ENCODE measurements around the gene FANCC. TPM values are rescaled to one million over a fixed set of nuclear protein-coding genes. Genes with fewer than 3 reads are reported as not detected.

FANCC gene
- total RNA-seq, 1 donor from 2014 or later, result 18.7 TPM

- H3K27ac Mint-ChIP-seq, result no peak overlapping the region
- intact Hi-C loops (cut with micrococcal nuclease), result no loop called here
- peaks cover 8% of the 10 kb centered on the region for H3K4me1 Mint-ChIP-seq (ENCODE audit: low read depth)
- peaks cover 3% of the 10 kb centered on the region for H3K36me3 Mint-ChIP-seq (ENCODE audit: low read depth)
- no peaks in the 10 kb centered on the region for H3K27me3 Mint-ChIP-seq (ENCODE audit: insufficient read depth)
- DNase-seq (ENCODE audit: low spot score), result no peak
- no peak overlapping the region for H3K4me3 Mint-ChIP-seq
- no peaks in the 10 kb centered on the region for H3K9me3 Mint-ChIP-seq
These were observed 228.9 kb downstream of the FANCC start for GRCh38 chr9:95088421-95089161.

DNA sequence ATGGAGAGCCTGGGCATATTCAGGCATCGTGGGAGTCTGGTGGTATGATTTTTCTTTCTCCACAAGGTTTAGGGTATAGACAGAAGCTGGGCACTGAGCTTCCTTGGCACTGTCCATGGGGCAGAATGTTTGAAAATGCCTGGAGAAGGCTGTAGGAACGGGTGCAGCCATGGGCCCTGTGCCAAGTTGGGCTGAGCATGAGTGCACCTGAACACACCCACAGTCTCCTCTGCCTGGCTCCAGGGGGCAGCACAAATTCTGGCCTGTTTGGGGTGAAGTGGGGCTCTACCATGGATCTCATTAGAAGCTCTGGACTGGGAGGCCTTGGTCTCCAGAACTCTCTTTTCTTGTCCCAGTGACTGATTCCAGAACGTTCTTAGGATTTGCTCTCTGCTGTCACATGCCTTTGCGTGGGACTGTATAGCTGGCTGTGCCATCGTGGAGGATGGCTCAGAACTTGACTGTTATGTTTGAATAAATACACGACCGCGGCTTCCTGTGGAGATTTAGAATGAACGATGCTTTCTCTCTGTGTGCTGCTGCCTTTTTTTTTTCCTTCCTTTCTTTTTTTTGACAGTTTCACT lies 229.8 kb downstream of the FANCC start:
- H3K9me3 Mint-ChIP-seq, result no peaks in the 10 kb centered on the region
- H3K4me1 Mint-ChIP-seq (ENCODE audit: low read depth), result peaks cover 5% of the 10 kb centered on the region
- H3K27me3 Mint-ChIP-seq (ENCODE audit: insufficient read depth), result no peaks in the 10 kb centered on the region
- H3K27ac Mint-ChIP-seq, result no peak overlapping the region
- peaks cover 3% of the 10 kb centered on the region for H3K36me3 Mint-ChIP-seq (ENCODE audit: low read depth)
- no peak overlapping the region for H3K4me3 Mint-ChIP-seq
- intact Hi-C loops (cut with micrococcal nuclease), result no loop called here
- no peak for DNase-seq (ENCODE audit: low spot score)

- intact Hi-C loops (cut with micrococcal nuclease), result no loop called here
- no peaks in the 10 kb centered on the region for H3K4me1 Mint-ChIP-seq (ENCODE audit: low read depth)
- H3K9me3 Mint-ChIP-seq, result no peaks in the 10 kb centered on the region
- no peak for DNase-seq (ENCODE audit: low spot score)
- H3K36me3 Mint-ChIP-seq (ENCODE audit: low read depth), result peaks cover 3% of the 10 kb centered on the region
- no peak overlapping the region for H3K4me3 Mint-ChIP-seq
- H3K27me3 Mint-ChIP-seq (ENCODE audit: insufficient read depth), result no peaks in the 10 kb centered on the region
- no peak overlapping the region for H3K27ac Mint-ChIP-seq
These were observed 230.9 kb downstream of the FANCC start for GRCh38 chr9:95086564-95086955.

GRCh38 chr9:95085861-95086563 lies 231.5 kb downstream of the FANCC start:
- H3K9me3 Mint-ChIP-seq, result no peaks in the 10 kb centered on the region
- no peak for DNase-seq (ENCODE audit: low spot score)
- no peak overlapping the region for H3K4me3 Mint-ChIP-seq
- H3K27ac Mint-ChIP-seq, result no peak overlapping the region
- H3K36me3 Mint-ChIP-seq (ENCODE audit: low read depth), result peaks cover 3% of the 10 kb centered on the region
- H3K4me1 Mint-ChIP-seq (ENCODE audit: low read depth), result no peaks in the 10 kb centered on the region
- no peaks in the 10 kb centered on the region for H3K27me3 Mint-ChIP-seq (ENCODE audit: insufficient read depth)
- intact Hi-C loops (cut with micrococcal nuclease), result no loop called here

- Mint-ChIP-seq H3K4me1 (ENCODE audit: low read depth) (no peaks in the 10 kb centered on the region), H3K9me3 (no peaks in the 10 kb centered on the region), H3K27me3 (ENCODE audit: insufficient read depth) (no peaks in the 10 kb centered on the region), H3K27ac (no peak overlapping the region), H3K36me3 (ENCODE audit: low read depth) (peaks cover 3% of the 10 kb centered on the region), H3K4me3 (no peak overlapping the region)
- intact Hi-C loops (cut with micrococcal nuclease), result no loop called here
- DNase-seq (ENCODE audit: low spot score), result no peak
These were observed 232.3 kb downstream of the FANCC start for GRCh38 chr9:95085036-95085770.

GRCh38 chr9:95084254-95084934 lies 233.1 kb downstream of the FANCC start:
- H3K4me1 Mint-ChIP-seq (ENCODE audit: low read depth), result no peaks in the 10 kb centered on the region
- H3K27ac Mint-ChIP-seq, result no peak overlapping the region
- H3K4me3 Mint-ChIP-seq, result no peak overlapping the region
- H3K27me3 Mint-ChIP-seq (ENCODE audit: insufficient read depth), result no peaks in the 10 kb centered on the region
- no peaks in the 10 kb centered on the region for H3K9me3 Mint-ChIP-seq
- DNase-seq (ENCODE audit: low spot score), result no peak
- peaks cover 3% of the 10 kb centered on the region for H3K36me3 Mint-ChIP-seq (ENCODE audit: low read depth)
- intact Hi-C loops (cut with micrococcal nuclease), result no loop called here

DNA sequence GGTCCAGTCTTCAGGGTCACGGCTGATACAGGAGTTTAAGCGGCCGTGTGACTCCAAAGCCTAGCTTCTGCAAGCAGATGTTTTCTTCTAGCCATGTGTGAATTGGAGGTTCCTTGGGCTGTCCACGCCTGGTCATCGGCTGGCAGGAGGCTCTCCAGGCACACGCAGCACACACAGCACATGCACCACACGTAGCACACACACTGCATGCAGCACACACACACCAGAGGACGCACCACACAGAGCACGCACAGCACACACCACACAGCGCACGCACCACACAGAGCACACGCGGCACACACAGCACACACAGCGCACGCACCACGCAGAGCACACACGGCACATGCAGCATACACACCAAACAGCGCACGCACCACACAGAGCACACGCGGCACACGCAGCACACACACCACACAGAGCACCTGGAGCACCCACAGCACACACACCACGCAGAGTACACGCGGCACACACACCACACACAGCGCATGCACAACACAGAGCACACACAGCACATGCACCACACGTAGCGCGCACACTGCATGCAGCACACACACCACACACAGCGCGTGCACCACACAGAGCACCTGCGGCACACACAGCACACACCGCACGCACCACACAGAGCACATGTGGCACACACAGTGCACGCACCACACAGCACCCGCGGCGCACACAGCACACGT lies 234.3 kb downstream of the FANCC start:
- DNase-seq (ENCODE audit: low spot score), result no peak
- H3K4me1 Mint-ChIP-seq (ENCODE audit: low read depth), result no peaks in the 10 kb centered on the region
- no peaks in the 10 kb centered on the region for H3K27me3 Mint-ChIP-seq (ENCODE audit: insufficient read depth)
- H3K27ac Mint-ChIP-seq, result no peak overlapping the region
- no peak overlapping the region for H3K4me3 Mint-ChIP-seq
- no peaks in the 10 kb centered on the region for H3K9me3 Mint-ChIP-seq
- H3K36me3 Mint-ChIP-seq (ENCODE audit: low read depth), result peaks cover 3% of the 10 kb centered on the region
- intact Hi-C loops (cut with micrococcal nuclease), result no loop called here

GRCh38 chr9:95082401-95083084 lies 235.0 kb downstream of the FANCC start:
- Mint-ChIP-seq H3K4me3 (no peak overlapping the region), H3K27me3 (ENCODE audit: insufficient read depth) (no peaks in the 10 kb centered on the region), H3K4me1 (ENCODE audit: low read depth) (no peaks in the 10 kb centered on the region), H3K27ac (no peak overlapping the region), H3K9me3 (no peaks in the 10 kb centered on the region), H3K36me3 (ENCODE audit: low read depth) (peaks cover 3% of the 10 kb centered on the region)
- DNase-seq (ENCODE audit: low spot score), result no peak
- intact Hi-C loops (cut with micrococcal nuclease), result no loop called here

GRCh38 chr9:95081998-95082397 lies 235.5 kb downstream of the FANCC start:
- Mint-ChIP-seq H3K36me3 (ENCODE audit: low read depth) (peaks cover 3% of the 10 kb centered on the region), H3K27ac (no peak overlapping the region), H3K9me3 (no peaks in the 10 kb centered on the region), H3K27me3 (ENCODE audit: insufficient read depth) (no peaks in the 10 kb centered on the region), H3K4me1 (ENCODE audit: low read depth) (no peaks in the 10 kb centered on the region), H3K4me3 (no peak overlapping the region)
- DNase-seq (ENCODE audit: low spot score), result no peak
- intact Hi-C loops (cut with micrococcal nuclease), result no loop called here

- no peaks in the 10 kb centered on the region for H3K4me1 Mint-ChIP-seq (ENCODE audit: low read depth)
- peaks cover 3% of the 10 kb centered on the region for H3K36me3 Mint-ChIP-seq (ENCODE audit: low read depth)
- DNase-seq (ENCODE audit: low spot score), result no peak
- no peak overlapping the region for H3K27ac Mint-ChIP-seq
- no peaks in the 10 kb centered on the region for H3K9me3 Mint-ChIP-seq
- H3K4me3 Mint-ChIP-seq, result no peak overlapping the region
- intact Hi-C loops (cut with micrococcal nuclease), result no loop called here
- H3K27me3 Mint-ChIP-seq (ENCODE audit: insufficient read depth), result no peaks in the 10 kb centered on the region
These were observed 236.4 kb downstream of the FANCC start for GRCh38 chr9:95080961-95081647.

DNA sequence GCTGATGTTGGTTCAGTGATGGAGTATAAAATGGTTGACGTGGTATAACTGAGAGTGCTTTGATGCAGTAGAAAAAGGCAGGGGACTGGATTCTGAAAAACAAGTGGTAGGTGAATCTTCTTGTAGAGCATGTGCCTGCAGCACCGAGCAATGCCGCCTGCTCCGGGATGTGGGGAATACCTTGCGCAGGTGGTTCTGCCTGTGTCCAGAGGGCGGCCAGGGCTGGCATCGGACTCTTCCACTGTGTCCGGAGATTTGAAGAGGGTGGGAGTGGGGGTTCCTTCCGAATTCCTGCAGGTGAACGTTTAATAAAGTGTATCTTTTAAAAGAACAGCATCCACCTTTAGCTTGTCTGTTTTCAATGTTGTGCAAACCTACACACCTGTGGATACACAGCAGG lies 238.0 kb downstream of the FANCC start:
- peaks cover 3% of the 10 kb centered on the region for H3K36me3 Mint-ChIP-seq (ENCODE audit: low read depth)
- H3K27me3 Mint-ChIP-seq (ENCODE audit: insufficient read depth), result no peaks in the 10 kb centered on the region
- no peak for DNase-seq (ENCODE audit: low spot score)
- H3K4me3 Mint-ChIP-seq, result no peak overlapping the region
- no peaks in the 10 kb centered on the region for H3K9me3 Mint-ChIP-seq
- no peak overlapping the region for H3K27ac Mint-ChIP-seq
- intact Hi-C loops (cut with micrococcal nuclease), result no loop called here
- H3K4me1 Mint-ChIP-seq (ENCODE audit: low read depth), result no peaks in the 10 kb centered on the region
